HG02623 (cell line): ENCODE results near the gene LSP1.

Source experiments
- ATAC-seq: cut with Tn5 transposase; IDR thresholded peaks from one replicate; pipeline ENCODE4 v1.9.1; 2021; ENCODE audit warnings: moderate library complexity; ENCODE audit not compliant: unreplicated experiment

LSP1 gene

DNA sequence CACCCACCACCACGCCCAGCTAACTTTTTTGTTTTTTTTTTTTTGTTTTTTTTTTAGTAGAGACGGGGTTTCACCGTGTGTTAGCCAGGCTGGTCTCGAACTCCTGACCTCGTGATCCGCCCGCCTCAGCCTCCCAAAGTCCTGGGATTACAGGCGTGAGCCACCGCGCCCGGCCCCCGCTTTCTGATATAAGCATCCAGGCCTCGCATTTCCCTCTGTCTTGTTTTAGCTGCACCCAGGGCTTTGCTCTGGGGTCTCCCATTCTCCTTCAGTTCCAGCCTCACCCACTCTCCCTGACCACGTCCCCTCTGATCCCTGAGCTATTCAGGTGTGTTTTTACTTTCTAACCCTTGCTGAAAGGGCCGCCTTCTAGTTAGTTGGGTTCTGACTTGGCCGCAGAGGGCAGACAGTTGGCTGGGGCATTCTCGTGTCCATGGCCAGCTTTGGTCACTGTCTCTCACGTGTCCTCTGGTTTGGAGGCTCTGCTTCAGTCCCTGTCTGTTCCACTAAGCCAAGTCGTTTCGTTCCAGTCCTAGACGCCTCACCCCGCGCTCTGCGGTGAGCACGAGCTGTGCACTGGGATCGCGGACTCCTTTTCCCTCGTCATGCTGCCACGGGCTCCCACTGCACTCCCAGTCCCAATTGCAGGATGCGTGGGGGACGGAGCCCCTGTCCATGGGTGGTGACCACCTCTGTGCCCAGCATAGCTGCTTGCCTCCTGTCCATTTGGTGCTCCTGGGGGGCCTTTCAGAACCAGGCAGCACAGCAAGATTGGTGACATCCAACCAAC is 60.6 kb downstream of the LSP1 start:
- no peak for ATAC-seq

DNA sequence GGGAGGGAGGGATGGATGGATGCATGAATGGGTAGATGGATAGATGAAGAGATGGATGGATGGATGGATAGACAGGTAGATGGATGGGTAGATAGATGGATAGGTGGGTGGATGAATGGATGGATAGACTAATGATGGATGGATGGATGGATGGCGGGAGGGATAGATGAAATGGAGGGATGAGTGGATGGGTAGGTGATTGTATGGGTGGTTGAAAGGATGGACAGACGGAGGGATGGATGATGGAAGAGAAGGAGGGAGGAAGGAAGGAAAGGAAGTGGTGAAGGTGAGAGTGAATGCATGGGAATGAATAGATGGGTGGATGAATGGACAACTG is 62.9 kb downstream of the LSP1 start:
- ATAC-seq: no peak

- ATAC-seq: no peak
Measured at GRCh38 chr11:1916132-1916985, 63.5 kb downstream of the LSP1 start.

GRCh38 chr11:1916986-1917522 is 64.2 kb downstream of the LSP1 start:
- no peak for ATAC-seq

DNA sequence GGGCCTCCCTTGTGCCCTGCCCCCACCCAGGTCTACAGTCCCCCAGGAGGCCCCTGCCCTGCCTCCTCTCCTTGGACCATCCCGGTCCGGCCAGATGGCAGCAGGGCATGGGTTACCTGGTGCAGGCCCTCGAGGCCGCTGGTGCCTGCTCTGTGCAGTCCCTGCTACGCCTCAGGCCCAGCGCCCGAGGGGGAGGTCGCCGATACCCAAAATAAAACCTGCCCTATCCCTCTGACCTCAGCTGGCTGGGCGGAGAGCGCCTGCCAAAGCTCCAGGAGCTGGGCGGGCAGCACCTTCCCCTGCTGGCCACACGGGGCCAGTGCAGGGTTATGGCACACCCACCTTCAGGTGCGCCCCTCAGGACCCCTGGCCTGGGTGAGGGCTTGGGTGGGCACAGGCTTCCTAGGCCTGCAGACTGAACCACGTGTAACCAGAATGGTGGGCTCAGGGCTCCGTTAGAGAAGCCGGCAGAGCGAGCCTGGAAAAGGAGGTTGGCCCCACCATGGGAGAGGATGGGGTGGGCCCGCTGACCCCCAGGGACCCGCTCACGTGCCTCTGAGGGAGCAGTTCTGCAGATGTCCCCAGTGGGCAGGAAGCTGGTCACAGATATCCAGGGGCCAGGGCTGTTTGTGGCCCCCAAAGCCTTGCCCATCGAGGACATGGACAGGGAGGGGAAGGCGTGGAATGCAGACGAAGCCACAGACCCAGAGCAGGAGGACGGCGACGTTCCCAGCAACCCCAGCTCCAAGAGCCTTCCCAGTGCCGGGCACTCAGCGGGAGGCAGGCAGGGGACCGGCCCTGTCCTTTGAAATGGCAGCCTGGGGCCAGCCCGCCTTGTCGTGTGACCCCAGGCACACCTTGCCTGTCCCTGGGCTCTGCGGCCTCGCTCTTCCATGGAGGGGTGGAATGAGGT is 64.9 kb downstream of the LSP1 start:
- no peak for ATAC-seq

DNA sequence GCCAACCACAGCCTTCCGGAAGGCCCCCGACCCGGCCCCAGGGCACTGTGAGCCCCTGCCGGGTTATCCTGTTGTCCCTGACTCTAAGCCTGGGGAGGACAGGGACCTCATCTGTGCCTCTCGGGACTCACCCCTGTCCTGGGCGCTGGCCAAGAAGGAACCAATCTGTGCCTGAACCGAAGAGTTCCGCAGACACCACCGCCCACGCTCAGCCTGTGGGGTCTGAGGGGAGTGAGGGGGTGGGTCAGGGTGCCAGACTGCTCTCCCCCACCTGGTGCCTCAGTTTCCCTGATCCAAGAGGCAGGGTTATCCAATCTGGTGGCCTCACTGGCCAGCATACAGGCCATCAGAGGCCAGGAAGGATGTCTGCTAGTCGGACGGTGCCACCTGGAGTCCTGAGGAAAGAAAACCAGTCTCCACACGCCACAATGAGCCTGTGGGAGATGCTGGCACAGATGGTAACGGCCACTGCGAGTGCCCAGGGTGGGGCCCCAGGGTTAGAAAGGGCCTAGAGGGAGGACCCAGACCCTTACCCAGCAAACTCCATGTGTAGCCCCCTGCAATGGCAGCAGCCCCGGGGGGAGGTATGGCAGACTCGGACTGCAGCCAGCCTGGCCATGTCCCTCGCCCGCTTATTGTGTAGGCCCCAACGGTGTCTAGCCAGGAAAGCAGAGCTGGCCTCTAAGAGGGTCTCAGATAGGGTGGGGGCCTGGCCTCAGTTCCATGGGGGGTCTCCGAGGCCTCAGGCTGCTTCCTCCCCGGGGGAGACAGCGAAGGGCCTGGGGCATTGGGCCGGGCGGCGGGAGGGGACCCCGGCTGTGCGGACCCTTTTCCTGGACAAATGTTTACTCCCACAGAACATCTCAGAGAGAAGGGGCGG is 65.8 kb downstream of the LSP1 start:
- no peak for ATAC-seq

DNA sequence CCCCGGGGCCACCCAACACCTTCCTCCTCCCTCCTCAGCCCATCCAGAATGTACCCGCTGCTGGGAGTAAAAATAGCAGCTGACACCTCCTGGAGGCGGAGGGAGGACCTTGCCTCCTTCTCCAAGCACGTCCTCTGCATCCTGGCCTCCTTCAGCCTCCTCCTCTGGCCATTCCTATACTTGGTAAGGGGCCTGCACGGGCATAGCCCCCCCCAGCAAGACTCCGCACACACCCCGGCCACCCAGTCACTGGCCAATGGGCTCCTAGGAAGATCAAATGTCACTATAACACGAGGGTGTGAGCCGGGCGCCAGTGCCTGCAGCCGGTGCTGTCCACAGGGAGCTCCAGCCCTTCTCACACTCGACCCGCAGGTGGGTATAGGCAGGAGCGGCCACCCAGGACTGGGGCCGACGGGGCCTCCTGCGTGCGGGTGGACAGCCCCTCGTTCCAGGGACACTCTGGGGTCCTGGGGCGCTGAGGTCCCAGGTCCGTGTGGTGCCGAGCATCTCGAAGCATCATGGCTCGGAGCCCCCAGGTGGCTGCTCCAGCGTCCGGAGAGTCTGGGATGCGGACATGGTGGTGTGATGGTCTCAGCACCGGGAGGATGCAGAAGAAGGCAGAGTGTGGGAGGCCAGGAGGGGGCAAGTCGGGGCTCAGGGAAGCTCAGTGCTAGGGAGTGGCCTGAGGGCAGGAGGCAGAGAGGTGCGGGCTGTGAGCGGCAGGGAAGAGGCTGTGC is 66.7 kb downstream of the LSP1 start, which contains the start of gene TNNT3:
Gene TNNT3 (plus strand): TSS at position 313 of the 737 bp plus-strand sequence. CDS start 3,172 bp downstream, outside the sequence.
- no peak for ATAC-seq

- no peak for ATAC-seq
Measured at GRCh38 chr11:1920128-1920908, 67.4 kb downstream of the LSP1 start.

GRCh38 chr11:1920909-1921573 is 68.2 kb downstream of the LSP1 start:
- ATAC-seq: no peak

DNA sequence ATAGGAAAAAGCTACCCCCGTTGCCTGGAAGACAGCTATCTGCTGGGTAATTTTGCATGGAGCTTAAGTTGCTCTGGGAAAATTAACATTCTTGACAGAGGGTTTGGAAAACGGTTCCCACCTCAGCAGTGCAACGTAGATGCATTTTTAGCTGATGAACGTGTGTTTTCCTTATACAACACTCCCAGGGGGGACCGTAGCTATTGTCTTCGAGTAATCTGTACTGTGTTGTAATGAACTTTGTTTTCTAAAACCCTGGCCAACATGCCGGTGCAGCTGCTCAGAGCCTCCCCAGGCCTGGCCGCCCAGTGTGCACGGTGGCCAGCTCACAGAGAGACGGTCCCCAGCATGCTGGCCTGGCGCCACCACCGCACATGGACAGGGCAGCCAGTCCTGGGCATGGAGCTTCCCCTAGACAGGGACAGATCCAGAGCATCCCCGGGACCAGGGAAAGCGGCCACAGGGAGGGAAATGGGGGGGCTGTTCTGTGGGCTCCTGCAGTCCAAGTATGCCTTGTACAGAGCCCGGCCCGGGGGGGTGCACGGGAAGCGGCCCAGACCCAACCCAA is 68.8 kb downstream of the LSP1 start:
- ATAC-seq: no peak

- ATAC-seq: no peak
Measured at GRCh38 chr11:1922481-1923081, 69.7 kb downstream of the LSP1 start.

DNA sequence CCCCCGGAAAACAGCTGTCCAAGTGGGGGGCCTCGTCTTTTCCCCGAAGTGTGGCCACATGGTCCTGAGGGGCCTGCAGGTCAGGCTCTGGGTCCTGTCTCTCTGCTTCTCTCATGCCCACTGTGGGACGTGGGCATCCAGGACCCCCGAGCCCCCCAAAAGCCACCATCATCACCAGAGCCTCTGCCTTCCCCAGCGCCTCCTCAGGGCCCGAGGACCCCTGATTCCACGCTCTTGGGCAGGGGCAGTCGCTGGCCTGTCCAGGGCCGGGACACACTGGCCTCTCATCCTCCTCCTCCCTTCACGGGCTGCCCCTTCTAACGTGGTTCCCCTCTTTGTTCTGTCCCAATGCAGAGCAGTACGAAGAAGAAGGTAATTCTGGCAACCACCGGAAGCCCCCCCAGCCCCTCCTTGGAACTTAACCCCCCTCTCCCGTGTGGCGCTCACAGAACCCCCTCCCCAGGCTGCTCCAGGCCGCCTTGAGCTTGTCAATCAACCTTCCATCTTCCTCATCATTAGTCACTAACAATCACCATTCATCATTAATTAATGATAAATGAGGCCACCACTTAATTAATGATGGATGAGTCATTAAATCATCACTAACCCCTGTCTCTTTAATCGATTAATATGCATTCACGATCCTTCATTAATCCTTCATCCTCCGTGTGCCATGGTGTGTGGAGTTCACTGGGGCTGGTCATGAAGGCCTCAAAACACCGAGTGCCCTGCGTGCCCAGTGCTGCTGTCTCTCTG is 70.5 kb downstream of the LSP1 start:
- ATAC-seq: no peak

DNA sequence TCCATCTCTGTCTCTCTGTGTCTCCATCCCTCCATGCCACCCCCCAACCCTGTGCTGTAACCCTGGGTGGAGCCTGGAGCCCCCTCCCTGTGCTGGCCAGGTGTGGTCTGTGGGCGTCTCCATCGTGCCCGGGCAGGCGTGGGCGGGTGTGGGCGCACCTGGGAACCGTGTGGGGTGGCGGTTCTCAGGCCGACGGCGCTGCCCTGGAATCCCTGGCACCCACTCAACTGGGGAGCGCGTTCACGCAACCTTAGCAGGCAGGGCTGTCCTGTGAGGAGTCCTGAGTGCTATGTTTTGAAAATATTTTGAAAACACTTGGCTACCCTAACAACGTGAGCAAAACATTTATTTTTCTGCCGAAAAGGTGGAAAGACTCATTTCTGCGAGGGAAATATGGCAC is 71.3 kb downstream of the LSP1 start:
- no peak for ATAC-seq

- no peak for ATAC-seq
Measured at GRCh38 chr11:1924646-1925372, 71.9 kb downstream of the LSP1 start.

GRCh38 chr11:1925373-1926155 is 72.7 kb downstream of the LSP1 start:
- no peak for ATAC-seq
